ENCODE results near the gene ERICH3.

DNA sequence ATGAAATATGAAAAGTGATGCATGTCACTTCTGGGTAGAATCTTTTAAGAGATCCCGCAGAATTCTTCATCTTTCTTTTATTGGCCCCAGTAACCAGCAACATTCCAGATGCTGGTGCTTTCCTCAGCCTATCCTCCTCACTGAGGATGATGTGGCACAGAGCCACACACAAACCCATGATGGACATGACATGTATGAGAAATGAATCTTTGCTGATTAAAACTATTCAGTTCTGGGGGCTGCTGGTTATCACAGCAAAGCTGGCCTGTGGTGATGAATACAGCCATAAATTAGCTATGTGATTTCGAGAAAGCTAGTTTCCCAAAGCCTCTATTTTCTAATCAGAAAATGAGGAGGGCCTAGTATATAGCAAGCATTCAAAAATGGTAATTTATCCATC lies 8.3 kb upstream of the ERICH3 start:
- TF ChIP-seq, protein P1, sequence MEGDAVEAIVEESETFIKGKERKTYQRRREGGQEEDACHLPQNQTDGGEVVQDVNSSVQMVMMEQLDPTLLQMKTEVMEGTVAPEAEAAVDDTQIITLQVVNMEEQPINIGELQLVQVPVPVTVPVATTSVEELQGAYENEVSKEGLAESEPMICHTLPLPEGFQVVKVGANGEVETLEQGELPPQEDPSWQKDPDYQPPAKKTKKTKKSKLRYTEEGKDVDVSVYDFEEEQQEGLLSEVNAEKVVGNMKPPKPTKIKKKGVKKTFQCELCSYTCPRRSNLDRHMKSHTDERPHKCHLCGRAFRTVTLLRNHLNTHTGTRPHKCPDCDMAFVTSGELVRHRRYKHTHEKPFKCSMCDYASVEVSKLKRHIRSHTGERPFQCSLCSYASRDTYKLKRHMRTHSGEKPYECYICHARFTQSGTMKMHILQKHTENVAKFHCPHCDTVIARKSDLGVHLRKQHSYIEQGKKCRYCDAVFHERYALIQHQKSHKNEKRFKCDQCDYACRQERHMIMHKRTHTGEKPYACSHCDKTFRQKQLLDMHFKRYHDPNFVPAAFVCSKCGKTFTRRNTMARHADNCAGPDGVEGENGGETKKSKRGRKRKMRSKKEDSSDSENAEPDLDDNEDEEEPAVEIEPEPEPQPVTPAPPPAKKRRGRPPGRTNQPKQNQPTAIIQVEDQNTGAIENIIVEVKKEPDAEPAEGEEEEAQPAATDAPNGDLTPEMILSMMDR (conservative IDR thresholded peaks at IDR 0.05), result no peak
- TF ChIP-seq ZFX (IDR thresholded peaks at IDR 0.05), result no peak
